NCI-H1417 (cell line): ENCODE data around the gene COX15.
"Not testable (repeated sequence)": the region's sequence is repeated elsewhere in the genome, so short reads cannot be mapped to it uniquely, and the experiment has no call there.

Experiments used
- DNase-seq, 3 experiments: peaks; one replicate each; lab custom pipeline; 2025; lab: John Stamatoyannopoulos, UW

The COX15 gene

GRCh38 chr10:99732033-99732842 lies at the start of gene COX15, which contains the start of gene CUTC:
Gene COX15 (minus strand): TSS chr10:99732127. CDS start chr10:99732049, 78 bp downstream.
Gene CUTC (plus strand): TSS chr10:99732234. CDS start chr10:99732349, 115 bp downstream.
- peak; percentile 90 to 94 (median 91) for DNase-seq

- DNase-seq, result no peak
Measured at GRCh38 chr10:99779335-99779734, 47.4 kb upstream of the COX15 start.

GRCh38 chr10:99777918-99778714 lies 46.2 kb upstream of the COX15 start:
- peak in 1 of 3 experiments; percentile 0 for DNase-seq

DNA sequence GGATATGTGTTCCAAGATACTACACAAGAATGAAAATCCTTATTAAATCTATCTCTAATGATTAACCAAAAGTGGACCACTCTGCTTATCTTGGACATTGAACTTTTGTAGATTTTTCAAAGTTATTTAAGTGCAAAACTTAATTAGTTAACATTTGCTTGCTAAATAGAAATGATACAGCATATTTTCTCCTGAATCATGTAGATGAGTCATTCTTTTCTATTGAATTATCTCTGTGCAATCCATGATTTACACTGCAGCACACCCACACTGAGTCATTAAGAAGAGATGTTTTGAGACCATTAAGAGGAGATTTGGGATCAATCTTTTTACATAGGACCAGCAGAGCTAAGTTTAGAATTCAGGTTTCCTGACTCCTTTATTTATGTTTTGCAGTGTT lies 43.9 kb upstream of the COX15 start:
- DNase-seq, result no peak

- DNase-seq, result no peak
Measured at GRCh38 chr10:99770408-99771045, 38.6 kb upstream of the COX15 start.

GRCh38 chr10:99769706-99770105 lies 37.8 kb upstream of the COX15 start:
- no peak for DNase-seq

DNA sequence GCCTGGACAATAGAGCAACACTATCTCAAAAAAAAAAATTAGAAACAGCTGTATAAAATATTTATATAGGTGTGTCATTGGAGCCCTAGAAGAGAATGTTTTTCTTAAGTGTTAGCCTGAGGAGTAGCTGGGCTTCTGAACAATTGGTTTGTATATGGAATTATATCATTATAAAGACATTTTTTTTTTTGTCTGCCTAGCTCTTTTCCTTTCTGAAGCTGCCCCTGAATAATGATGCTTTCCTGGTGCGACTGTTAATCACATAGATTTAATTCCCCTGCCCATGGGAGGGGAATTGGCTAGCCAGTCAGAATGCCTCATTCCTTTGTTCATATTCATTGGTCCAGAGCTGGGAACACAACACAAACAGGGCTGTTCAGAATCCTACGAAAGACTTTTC lies 36.6 kb upstream of the COX15 start:
- no peak for DNase-seq

DNA sequence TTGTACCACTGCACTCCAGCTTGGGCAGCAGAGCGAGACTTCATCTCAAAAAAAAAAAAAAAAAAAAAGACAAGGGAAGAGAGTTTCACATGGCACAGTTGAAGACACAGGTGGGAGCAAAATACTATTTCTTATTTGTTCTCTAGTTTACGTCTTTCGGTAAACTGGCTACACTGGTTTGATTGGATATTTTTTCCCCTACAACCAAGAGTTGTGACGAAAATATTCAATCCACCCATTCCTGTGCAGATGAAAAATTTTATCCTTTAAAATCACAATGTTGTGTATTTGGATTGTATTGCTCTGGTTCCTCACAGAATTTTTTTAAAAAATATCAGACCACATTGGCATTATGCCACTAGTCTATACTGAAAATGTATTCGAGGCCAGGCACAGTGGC lies 36.0 kb upstream of the COX15 start:
- no peak for DNase-seq

GRCh38 chr10:99766302-99766681 lies 34.4 kb upstream of the COX15 start:
- no peak for DNase-seq

DNA sequence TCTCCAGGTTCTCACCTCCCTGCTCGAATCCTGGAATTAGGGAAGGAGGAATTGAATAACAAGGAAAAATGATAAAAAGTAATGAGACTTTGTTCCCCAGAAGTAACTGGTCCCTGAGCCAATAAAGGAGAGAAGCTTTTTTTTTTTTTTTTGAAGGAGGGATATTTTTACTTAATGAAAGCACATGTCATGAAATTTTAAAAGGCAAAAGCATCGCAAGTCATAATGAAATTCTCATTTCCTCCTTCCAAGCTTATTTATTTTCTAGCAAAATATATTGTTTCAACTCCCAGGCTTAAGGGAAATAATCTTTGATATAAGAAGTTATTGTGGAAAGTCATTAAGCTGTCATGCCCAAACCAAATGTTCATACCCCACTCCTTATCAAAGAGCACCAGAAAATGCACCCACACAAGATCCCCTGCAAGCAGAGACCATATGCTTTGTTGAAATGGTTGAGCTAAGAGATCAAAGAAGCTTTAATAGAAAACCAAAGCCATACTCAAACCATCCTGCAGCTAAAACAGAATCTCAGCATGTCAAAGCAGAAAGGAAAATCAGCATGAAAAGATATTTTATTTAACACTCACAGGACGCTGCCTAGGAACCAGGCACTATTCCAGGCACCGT lies 33.9 kb upstream of the COX15 start:
- no peak for DNase-seq

DNA sequence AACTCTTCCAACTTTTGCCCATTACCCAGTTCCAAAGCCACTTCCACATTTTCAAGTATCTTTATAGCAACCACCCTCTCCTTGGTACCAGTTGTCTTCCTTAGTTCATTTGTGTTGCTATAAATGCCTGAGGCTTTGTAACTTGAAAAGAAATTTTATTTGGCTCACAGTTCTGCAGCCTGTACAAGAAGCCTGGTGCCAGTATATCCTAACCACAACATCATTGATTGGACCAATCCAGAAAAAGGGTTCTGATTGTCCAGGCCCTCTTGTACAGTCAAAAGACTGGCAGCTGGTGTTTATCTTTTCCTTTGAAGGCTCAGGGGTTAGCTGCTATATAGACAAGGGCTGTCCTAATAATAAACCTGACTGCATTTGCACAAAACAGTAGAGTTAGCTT lies 29.4 kb upstream of the COX15 start:
- no peak for DNase-seq

DNA sequence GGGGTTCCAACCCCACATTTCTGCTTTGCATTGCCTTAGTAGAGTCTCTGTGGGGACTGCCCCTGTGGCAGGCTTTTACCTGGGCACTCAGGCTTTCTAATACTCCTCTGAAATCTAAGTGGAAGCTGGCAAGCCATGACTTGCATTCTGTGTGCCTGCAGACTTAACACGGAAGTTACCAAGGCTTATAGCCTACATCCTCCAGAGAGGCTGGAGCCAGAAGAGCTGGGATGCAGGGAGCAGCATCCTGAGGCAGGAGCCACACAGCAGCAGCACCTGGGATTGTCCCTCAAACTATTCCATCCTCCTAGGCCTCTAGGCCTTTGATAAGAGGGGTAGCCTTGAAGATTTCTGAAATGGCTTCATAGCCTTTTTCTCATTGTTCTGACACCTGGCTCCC lies 28.4 kb upstream of the COX15 start:
- DNase-seq, result no peak

- DNase-seq, result no peak
Measured at GRCh38 chr10:99758211-99758891, 26.4 kb upstream of the COX15 start.

DNA sequence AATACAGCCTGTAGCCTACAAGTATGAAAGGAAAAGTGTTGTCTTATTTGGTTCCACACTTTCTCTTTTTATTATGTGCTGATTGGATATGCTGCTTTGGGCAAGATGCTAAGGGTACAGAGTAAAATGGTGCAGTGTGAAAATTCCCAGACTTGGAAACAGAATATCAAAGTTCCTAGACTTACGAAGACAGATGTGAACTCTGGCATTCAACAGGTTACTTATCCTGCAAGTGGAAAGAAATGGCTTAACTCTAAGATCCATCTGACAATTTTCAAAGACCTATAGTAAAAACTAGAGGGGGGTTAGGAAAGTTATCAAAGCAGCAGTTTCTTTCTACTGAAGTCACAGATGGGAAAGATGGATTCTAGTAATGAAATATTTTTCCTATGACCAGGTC lies 24.2 kb upstream of the COX15 start:
- no peak for DNase-seq

- DNase-seq, result no peak
Measured at GRCh38 chr10:99754670-99755069, 22.7 kb upstream of the COX15 start.

GRCh38 chr10:99750641-99751040 lies 18.7 kb upstream of the COX15 start:
- no peak for DNase-seq

DNA sequence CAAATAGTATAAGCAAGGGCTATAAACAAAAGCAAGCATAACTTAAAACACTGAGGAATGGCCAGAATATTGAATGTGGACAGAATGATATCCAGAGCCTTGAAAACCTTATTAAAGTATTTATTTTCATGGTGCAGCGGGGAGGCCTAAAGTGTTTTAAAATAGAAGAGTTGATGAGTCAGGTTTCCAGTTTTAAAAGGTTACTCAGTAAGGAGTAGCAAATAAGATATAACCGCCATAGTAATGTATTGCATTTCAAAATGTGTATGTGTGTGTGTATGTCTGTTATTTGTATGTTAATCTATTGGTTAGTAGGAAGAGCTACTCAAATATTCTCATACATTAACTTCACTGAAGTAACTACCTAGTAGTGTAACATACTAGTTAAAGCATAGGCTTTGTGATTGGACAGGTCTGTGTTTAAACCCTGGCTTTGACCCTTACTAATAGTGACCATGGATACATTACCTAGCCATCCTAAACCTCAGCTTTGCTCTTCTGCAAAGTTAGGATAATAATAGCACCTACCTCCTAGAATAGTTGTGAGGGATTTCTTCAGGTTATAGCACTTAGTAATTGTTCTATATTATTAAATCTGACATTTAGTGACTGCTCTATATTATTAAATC lies 17.0 kb upstream of the COX15 start:
- DNase-seq, result no peak

DNA sequence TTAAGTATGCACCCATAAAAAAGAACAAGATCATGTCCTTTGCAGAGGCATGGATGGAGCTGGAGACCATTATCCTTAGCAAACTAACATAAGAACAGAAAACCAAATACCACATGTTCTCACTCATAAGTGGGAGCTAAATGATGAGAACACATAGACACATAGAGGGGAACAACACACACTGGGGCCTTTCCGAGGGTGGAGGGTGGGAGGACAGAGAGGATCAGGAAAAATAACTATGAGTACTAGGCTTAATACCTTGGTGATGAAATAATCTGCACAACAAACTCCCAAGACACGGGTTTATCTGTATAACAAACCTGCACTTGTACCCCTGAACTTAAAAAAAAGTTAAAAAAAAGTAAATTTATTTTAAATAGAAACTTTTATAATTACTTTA lies 14.2 kb upstream of the COX15 start:
- not testable (repeated sequence) for DNase-seq

DNA sequence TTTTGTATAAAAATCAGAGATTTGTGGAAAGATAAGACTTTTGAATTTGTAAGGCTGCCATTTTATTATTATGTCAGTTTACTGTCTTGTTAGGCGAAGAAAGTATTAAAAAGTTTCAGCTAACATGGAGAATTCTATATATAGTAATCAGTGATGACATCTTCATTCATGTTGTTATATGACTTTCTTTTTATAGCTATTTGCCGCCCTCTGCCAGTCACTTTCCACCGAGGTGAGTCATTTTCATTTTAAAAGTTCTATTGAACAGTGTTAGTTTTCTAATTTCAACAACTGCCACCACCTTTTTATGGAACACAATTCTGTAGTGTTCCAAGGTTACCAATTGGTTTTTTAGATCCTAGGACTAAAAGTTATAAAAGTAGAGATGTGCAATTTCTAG lies 11.9 kb upstream of the COX15 start:
- no peak for DNase-seq

DNA sequence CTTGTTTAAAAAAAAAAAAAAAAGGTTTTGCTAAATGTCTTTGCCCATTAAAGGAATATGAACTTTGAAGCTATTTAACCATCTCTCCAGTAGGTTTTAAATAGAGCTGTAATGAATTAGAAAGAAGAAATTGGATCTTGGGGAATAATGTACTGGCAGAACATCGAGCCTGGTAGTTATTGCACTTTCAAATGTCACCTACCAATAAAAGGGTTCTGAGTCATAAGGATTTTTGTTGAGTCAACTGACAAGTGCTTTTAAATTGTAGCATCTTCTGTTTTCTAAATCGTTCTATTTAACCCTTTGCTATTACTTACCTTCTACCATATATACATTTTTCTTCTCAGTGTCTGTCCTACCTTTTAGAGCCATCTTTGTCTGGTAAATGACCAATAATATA lies 10.8 kb upstream of the COX15 start:
- no peak for DNase-seq

- no peak for DNase-seq
Measured at GRCh38 chr10:99742254-99742653, 10.3 kb upstream of the COX15 start.
